ENCODE results near the gene PDZD2. TPM values are rescaled to one million over a fixed set of nuclear protein-coding genes. Genes with fewer than 3 reads are reported as not detected.
"Not testable (repeated sequence)": the region's sequence is repeated elsewhere in the genome, so short reads cannot be mapped to it uniquely, and the experiment has no call there.

The PDZD2 gene
- total RNA-seq, 1 donor from 2014 or later: 6.7 TPM

GRCh38 chr5:31731016-31731415, 92.1 kb downstream of the PDZD2 start:
- TF ChIP-seq CTCF (IDR thresholded peaks at IDR 0.05; ENCODE audit: insufficient read depth, low read length, poor library complexity, severe bottlenecking): no peak
- Histone ChIP-seq H3K4me3 (ENCODE audit: low read depth, low read length) (no peak overlapping the region), H3K27me3 (ENCODE audit: control insufficient read depth, insufficient read depth, low read length) (no peaks in the 10 kb centered on the region), H3K36me3 (ENCODE audit: control insufficient read depth, insufficient read depth, low read length) (no peaks in the 10 kb centered on the region)
- no peak for DNase-seq (ENCODE audit: low read depth)

- TF ChIP-seq CTCF (IDR thresholded peaks at IDR 0.05; ENCODE audit: insufficient read depth, low read length, poor library complexity, severe bottlenecking): no peak
- no peak for DNase-seq (ENCODE audit: low read depth)
Measured at GRCh38 chr5:31731710-31732301, 92.9 kb downstream of the PDZD2 start.

GRCh38 chr5:31732821-31733220, 93.9 kb downstream of the PDZD2 start:
- not testable (repeated sequence) for H3K27me3 ChIP-seq (ENCODE audit: control insufficient read depth, insufficient read depth, low read length); H3K4me3 ChIP-seq (ENCODE audit: low read depth, low read length); H3K36me3 ChIP-seq (ENCODE audit: control insufficient read depth, insufficient read depth, low read length); DNase-seq (ENCODE audit: low read depth)

More at GRCh38 chr5:31731710-31732301, 92.9 kb downstream of the PDZD2 start:
- Histone ChIP-seq H3K36me3 (ENCODE audit: control insufficient read depth, insufficient read depth, low read length) (no peaks in the 10 kb centered on the region), H3K4me3 (ENCODE audit: low read depth, low read length) (no peak overlapping the region), H3K27me3 (ENCODE audit: control insufficient read depth, insufficient read depth, low read length) (no peaks in the 10 kb centered on the region)

- Histone ChIP-seq H3K36me3 (ENCODE audit: control insufficient read depth, insufficient read depth, low read length) (no peaks in the 10 kb centered on the region), H3K4me3 (ENCODE audit: low read depth, low read length) (no peak overlapping the region), H3K27me3 (ENCODE audit: control insufficient read depth, insufficient read depth, low read length) (no peaks in the 10 kb centered on the region)
- no peak for TF ChIP-seq CTCF (IDR thresholded peaks at IDR 0.05; ENCODE audit: insufficient read depth, low read length, poor library complexity, severe bottlenecking)
- no peak for DNase-seq (ENCODE audit: low read depth)
Measured at GRCh38 chr5:31733371-31733770, 94.4 kb downstream of the PDZD2 start.

GRCh38 chr5:31736127-31736526, 97.2 kb downstream of the PDZD2 start:
- no peak for TF ChIP-seq CTCF (IDR thresholded peaks at IDR 0.05; ENCODE audit: insufficient read depth, low read length, poor library complexity, severe bottlenecking)
- Histone ChIP-seq H3K4me3 (ENCODE audit: low read depth, low read length) (no peak overlapping the region), H3K36me3 (ENCODE audit: control insufficient read depth, insufficient read depth, low read length) (no peaks in the 10 kb centered on the region), H3K27me3 (ENCODE audit: control insufficient read depth, insufficient read depth, low read length) (no peaks in the 10 kb centered on the region)
- no peak for DNase-seq (ENCODE audit: low read depth)

- no peak overlapping the region for H3K4me3 ChIP-seq (ENCODE audit: low read depth, low read length)
- no peaks in the 10 kb centered on the region for H3K27me3 ChIP-seq (ENCODE audit: control insufficient read depth, insufficient read depth, low read length)
- no peak for TF ChIP-seq CTCF (IDR thresholded peaks at IDR 0.05; ENCODE audit: insufficient read depth, low read length, poor library complexity, severe bottlenecking)
- DNase-seq (ENCODE audit: low read depth): no peak
- H3K36me3 ChIP-seq (ENCODE audit: control insufficient read depth, insufficient read depth, low read length): no peaks in the 10 kb centered on the region
Measured at GRCh38 chr5:31738199-31738598, 99.3 kb downstream of the PDZD2 start.

Data from kidney epithelial cell (primary cell).